Measurements from ENCODE around the gene KLHL8. TPM values are rescaled to one million over a fixed set of nuclear protein-coding genes. Genes with fewer than 3 reads are reported as not detected.

The KLHL8 gene
- total RNA-seq, 1 experiment from 2014 or later: 9.9 TPM

GRCh38 chr4:87192145-87192919 is 28.1 kb downstream of the KLHL8 start:
- H3K27ac Mint-ChIP-seq (ENCODE audit: unreplicated experiment): no peak overlapping the region
- H3K4me3 Mint-ChIP-seq (ENCODE audit: low read depth, unreplicated experiment): no peak overlapping the region
- no TSS peak for BruUV-seq (replicated peaks)
- H3K27me3 Mint-ChIP-seq (ENCODE audit: unreplicated experiment): no peaks in the 10 kb centered on the region
- H3K9me3 Mint-ChIP-seq (ENCODE audit: low read depth, unreplicated experiment): no peaks in the 10 kb centered on the region
- CTCF ChIA-PET: no interaction called here
- DNase-seq: no peak
- H3K4me1 Mint-ChIP-seq (ENCODE audit: low read depth, unreplicated experiment): no peaks in the 10 kb centered on the region
- no peak for TF ChIP-seq CTCF (IDR thresholded peaks at IDR 0.05; ENCODE audit: unreplicated experiment)
- no peaks in the 10 kb centered on the region for H3K36me3 Mint-ChIP-seq (ENCODE audit: insufficient read depth, unreplicated experiment)
- intact Hi-C loops (cut with micrococcal nuclease; ENCODE audit: unreplicated experiment): no loop called here

GRCh38 chr4:87188932-87189331 is 31.5 kb downstream of the KLHL8 start:
- DNase-seq: no peak
- no TSS peak for BruUV-seq (replicated peaks)
- no peaks in the 10 kb centered on the region for H3K9me3 Mint-ChIP-seq (ENCODE audit: low read depth, unreplicated experiment)
- intact Hi-C loops (cut with micrococcal nuclease; ENCODE audit: unreplicated experiment): no loop called here
- no peak overlapping the region for H3K27ac Mint-ChIP-seq (ENCODE audit: unreplicated experiment)
- no peaks in the 10 kb centered on the region for H3K27me3 Mint-ChIP-seq (ENCODE audit: unreplicated experiment)
- TF ChIP-seq CTCF (IDR thresholded peaks at IDR 0.05; ENCODE audit: unreplicated experiment): no peak
- no peak overlapping the region for H3K4me3 Mint-ChIP-seq (ENCODE audit: low read depth, unreplicated experiment)
- no peaks in the 10 kb centered on the region for H3K36me3 Mint-ChIP-seq (ENCODE audit: insufficient read depth, unreplicated experiment)
- no peaks in the 10 kb centered on the region for H3K4me1 Mint-ChIP-seq (ENCODE audit: low read depth, unreplicated experiment)
- CTCF ChIA-PET: no interaction called here

- DNase-seq: no peak
- intact Hi-C loops (cut with micrococcal nuclease; ENCODE audit: unreplicated experiment): no loop called here
- no peaks in the 10 kb centered on the region for H3K9me3 Mint-ChIP-seq (ENCODE audit: low read depth, unreplicated experiment)
- BruUV-seq (replicated peaks): no TSS peak
- no peak overlapping the region for H3K27ac Mint-ChIP-seq (ENCODE audit: unreplicated experiment)
- H3K4me1 Mint-ChIP-seq (ENCODE audit: low read depth, unreplicated experiment): no peaks in the 10 kb centered on the region
- no peaks in the 10 kb centered on the region for H3K27me3 Mint-ChIP-seq (ENCODE audit: unreplicated experiment)
- CTCF ChIA-PET: no interaction called here
- no peak for TF ChIP-seq CTCF (IDR thresholded peaks at IDR 0.05; ENCODE audit: unreplicated experiment)
- no peaks in the 10 kb centered on the region for H3K36me3 Mint-ChIP-seq (ENCODE audit: insufficient read depth, unreplicated experiment)
- no peak overlapping the region for H3K4me3 Mint-ChIP-seq (ENCODE audit: low read depth, unreplicated experiment)
Measured at GRCh38 chr4:87188048-87188447, 32.4 kb downstream of the KLHL8 start.

DNA sequence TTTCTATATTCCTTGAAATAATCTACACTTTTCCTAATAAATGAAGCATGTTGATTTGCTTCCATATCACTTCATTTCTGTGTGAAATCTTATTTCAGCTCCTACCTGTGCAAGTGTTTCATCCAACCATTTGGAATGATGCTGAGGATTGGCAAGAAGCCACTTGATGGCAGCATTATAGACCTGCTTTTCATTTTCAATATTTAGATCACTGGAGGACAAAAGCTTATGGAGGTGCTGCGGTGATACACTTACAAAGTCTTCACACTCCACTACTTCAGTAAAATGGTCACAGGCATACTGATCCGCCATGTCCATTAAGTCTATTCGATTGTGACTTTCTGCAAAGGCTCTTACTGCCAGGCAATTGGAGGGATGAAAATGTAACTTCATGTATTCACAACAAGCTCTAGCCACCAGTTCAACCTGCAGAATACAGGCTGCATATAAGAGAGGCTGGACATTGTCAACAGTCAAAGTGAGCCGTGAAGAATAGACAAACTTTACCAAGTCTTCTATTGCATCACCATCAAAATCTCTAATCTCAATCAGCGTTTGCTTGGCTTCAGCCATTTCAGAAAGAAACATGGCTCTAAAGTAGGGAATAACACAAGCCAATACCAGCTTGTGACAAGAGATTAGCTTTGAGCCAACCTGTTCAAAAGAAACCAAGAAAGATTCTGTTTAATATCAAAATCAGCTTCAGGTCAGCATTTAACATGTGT is 35.1 kb downstream of the KLHL8 start:
- CTCF ChIA-PET: interaction anchor here (0.6 kb wide), 1 partner anchor 1937 kb away, joined by 4 read pairs; no protein-coding TSS in a partner anchor
- Mint-ChIP-seq H3K4me1 (ENCODE audit: low read depth, unreplicated experiment) (no peaks in the 10 kb centered on the region), H3K36me3 (ENCODE audit: insufficient read depth, unreplicated experiment) (no peaks in the 10 kb centered on the region), H3K27me3 (ENCODE audit: unreplicated experiment) (no peaks in the 10 kb centered on the region), H3K4me3 (ENCODE audit: low read depth, unreplicated experiment) (no peak overlapping the region), H3K27ac (ENCODE audit: unreplicated experiment) (no peak overlapping the region), H3K9me3 (ENCODE audit: low read depth, unreplicated experiment) (no peaks in the 10 kb centered on the region)
- no peak for TF ChIP-seq CTCF (IDR thresholded peaks at IDR 0.05; ENCODE audit: unreplicated experiment)
- intact Hi-C loops (cut with micrococcal nuclease; ENCODE audit: unreplicated experiment): no loop called here
- DNase-seq: no peak
- BruUV-seq (replicated peaks): no TSS peak

All from Calu3 (cell line).